Measurements from ENCODE around the gene UFD1.

Gene UFD1

GRCh38 chr22:19434829-19435580 is 44.0 kb downstream of the UFD1 start:
- H3K9me3 ChIP-seq (ENCODE audit: severe bottlenecking), result no peaks in the 10 kb centered on the region
- no peaks in the 10 kb centered on the region for H3K4me1 ChIP-seq (ENCODE audit: insufficient read depth, poor library complexity, severe bottlenecking)
- no peak for DNase-seq (ENCODE audit: low spot score)
- TF ChIP-seq CTCF (IDR thresholded peaks at IDR 0.05; ENCODE audit: poor library complexity, severe bottlenecking), result no peak
- no peak overlapping the region for H3K4me3 ChIP-seq (ENCODE audit: severe bottlenecking)
- H3K36me3 ChIP-seq (ENCODE audit: low read depth), result peaks cover 27% of the 10 kb centered on the region
- H3K27me3 ChIP-seq (ENCODE audit: insufficient read depth, poor library complexity, severe bottlenecking), result no peaks in the 10 kb centered on the region
- ATAC-seq (ENCODE audit: low read depth), result no peak
- H3K27ac ChIP-seq (ENCODE audit: poor library complexity, severe bottlenecking), result no peak overlapping the region

GRCh38 chr22:19434401-19434800 is 44.6 kb downstream of the UFD1 start:
- no peak for ATAC-seq (ENCODE audit: low read depth)
- Histone ChIP-seq H3K27me3 (ENCODE audit: insufficient read depth, poor library complexity, severe bottlenecking) (no peaks in the 10 kb centered on the region), H3K4me3 (ENCODE audit: severe bottlenecking) (no peak overlapping the region), H3K36me3 (ENCODE audit: low read depth) (peaks cover 29% of the 10 kb centered on the region), H3K27ac (ENCODE audit: poor library complexity, severe bottlenecking) (no peak overlapping the region), H3K9me3 (ENCODE audit: severe bottlenecking) (no peaks in the 10 kb centered on the region), H3K4me1 (ENCODE audit: insufficient read depth, poor library complexity, severe bottlenecking) (peaks cover 6% of the 10 kb centered on the region)
- DNase-seq (ENCODE audit: low spot score), result no peak
- TF ChIP-seq CTCF (IDR thresholded peaks at IDR 0.05; ENCODE audit: poor library complexity, severe bottlenecking), result no peak

- ATAC-seq (ENCODE audit: low read depth) (peak; percentile 92), DNase-seq (ENCODE audit: low spot score) (peak; percentile 93)
- H3K27ac ChIP-seq (ENCODE audit: poor library complexity, severe bottlenecking), result peak within 1 kb of the TSS; percentile 81
- peaks cover 9% of the 10 kb centered on the region for H3K4me1 ChIP-seq (ENCODE audit: insufficient read depth, poor library complexity, severe bottlenecking)
- H3K36me3 ChIP-seq (ENCODE audit: low read depth), result peaks cover 37% of the 10 kb centered on the region
- TF ChIP-seq CTCF (IDR thresholded peaks at IDR 0.05; ENCODE audit: poor library complexity, severe bottlenecking), result no peak
- H3K4me3 ChIP-seq (ENCODE audit: severe bottlenecking), result peak within 1 kb of the TSS; percentile 66
- no peaks in the 10 kb centered on the region for H3K27me3 ChIP-seq (ENCODE audit: insufficient read depth, poor library complexity, severe bottlenecking)
- no peaks in the 10 kb centered on the region for H3K9me3 ChIP-seq (ENCODE audit: severe bottlenecking)
Observed at GRCh38 chr22:19432133-19432851, 46.7 kb downstream of the UFD1 start, which contains the start of gene MRPL40. Gene MRPL40 (plus strand): TSS chr22:19432545. CDS start chr22:19432555, 10 bp downstream.

- peak; percentile 48 for ATAC-seq (ENCODE audit: low read depth)
- peak within 1 kb of the TSS; percentile 81 for H3K27ac ChIP-seq (ENCODE audit: poor library complexity, severe bottlenecking)
Observed at GRCh38 chr22:19431649-19432132, 47.3 kb downstream of the UFD1 start, which contains the start of gene HIRA. Gene HIRA (minus strand): TSS chr22:19431733. CDS start chr22:19431476, 257 bp downstream.

More at GRCh38 chr22:19431649-19432132, 47.3 kb downstream of the UFD1 start, which contains the start of gene HIRA:
- Histone ChIP-seq H3K4me1 (ENCODE audit: insufficient read depth, poor library complexity, severe bottlenecking) (peaks cover 9% of the 10 kb centered on the region), H3K9me3 (ENCODE audit: severe bottlenecking) (no peaks in the 10 kb centered on the region), H3K4me3 (ENCODE audit: severe bottlenecking) (peak within 1 kb of the TSS; percentile 66), H3K36me3 (ENCODE audit: low read depth) (peaks cover 37% of the 10 kb centered on the region), H3K27me3 (ENCODE audit: insufficient read depth, poor library complexity, severe bottlenecking) (no peaks in the 10 kb centered on the region)
- peak; percentile 77 for DNase-seq (ENCODE audit: low spot score)
- no peak for TF ChIP-seq CTCF (IDR thresholded peaks at IDR 0.05; ENCODE audit: poor library complexity, severe bottlenecking)

All from RWPE2 (cell line).